ENCODE results near the gene ITGB3.
A peak's percentile ranks its signal among the peaks of the same experiment; 100 is the strongest.
"Not testable (repeated sequence)": the region's sequence is repeated elsewhere in the genome, so short reads cannot be mapped to it uniquely, and the experiment has no call there.

ITGB3 gene

GRCh38 chr17:47223007-47223406 lies 30.6 kb upstream of the ITGB3 start:
- DNase-seq (ENCODE audit: low read depth) = no peak

DNA sequence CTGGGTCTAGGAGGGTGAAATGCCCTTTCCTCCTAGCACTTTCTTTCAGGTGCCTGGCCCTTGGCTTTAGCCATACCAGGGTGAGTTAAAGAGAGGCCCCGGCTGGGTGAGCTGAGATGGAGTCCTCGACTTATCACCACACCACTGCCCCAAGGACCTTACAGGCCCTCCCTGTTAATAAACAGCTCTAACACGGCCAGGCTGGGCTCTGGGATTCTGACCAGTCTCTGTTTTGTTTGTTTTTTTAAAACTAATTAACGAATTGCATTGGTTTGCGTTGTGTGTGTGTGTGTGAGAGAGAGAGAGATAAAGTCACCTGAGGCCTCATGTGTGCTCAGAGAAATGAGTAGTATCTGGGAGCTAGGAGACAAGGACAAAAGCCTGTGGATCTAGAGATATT lies 30.2 kb upstream of the ITGB3 start:
- DNase-seq (ENCODE audit: low read depth) = no peak

DNA sequence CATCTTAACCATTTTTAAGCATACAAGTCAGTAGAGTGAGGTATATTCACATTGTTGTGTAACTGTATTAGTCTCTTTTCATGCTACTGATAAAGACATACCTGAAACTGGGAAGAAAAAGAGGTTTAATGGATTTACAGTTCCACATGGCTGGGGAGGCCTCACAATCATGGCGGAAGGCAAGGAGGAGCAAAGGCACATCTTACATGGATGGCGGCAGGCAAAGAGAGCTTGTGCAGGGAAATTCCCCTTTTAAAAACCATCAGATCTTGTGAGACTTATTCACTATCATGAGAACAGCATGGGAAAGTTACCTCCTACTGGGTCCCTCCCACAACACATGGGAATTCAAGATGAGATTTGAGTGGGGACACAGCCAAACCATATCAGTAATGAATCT lies 29.6 kb upstream of the ITGB3 start:
- DNase-seq (ENCODE audit: low read depth) = not testable (repeated sequence)

DNA sequence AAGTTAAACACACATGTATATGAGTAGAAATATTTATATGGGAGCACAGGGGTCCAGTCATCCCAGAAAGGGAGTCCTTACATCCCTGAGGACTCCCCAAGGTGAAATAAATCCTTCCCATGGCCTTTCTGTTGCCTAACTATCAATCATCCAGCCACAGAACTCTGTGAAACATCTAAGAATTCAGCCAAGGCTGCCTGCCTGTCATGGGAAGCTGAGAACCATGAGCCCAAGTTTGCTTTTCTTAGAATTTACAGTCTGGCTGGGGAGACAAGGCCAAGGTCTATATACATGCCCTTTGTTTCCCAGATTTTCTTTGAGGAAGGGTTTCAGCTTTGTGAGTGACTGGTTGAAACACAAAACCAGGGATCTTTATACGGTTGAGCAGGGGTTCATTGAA lies 28.7 kb upstream of the ITGB3 start:
- DNase-seq (ENCODE audit: low read depth) = no peak

GRCh38 chr17:47225436-47225858 lies 28.2 kb upstream of the ITGB3 start:
- peak; percentile 92 for DNase-seq (ENCODE audit: low read depth)

DNA sequence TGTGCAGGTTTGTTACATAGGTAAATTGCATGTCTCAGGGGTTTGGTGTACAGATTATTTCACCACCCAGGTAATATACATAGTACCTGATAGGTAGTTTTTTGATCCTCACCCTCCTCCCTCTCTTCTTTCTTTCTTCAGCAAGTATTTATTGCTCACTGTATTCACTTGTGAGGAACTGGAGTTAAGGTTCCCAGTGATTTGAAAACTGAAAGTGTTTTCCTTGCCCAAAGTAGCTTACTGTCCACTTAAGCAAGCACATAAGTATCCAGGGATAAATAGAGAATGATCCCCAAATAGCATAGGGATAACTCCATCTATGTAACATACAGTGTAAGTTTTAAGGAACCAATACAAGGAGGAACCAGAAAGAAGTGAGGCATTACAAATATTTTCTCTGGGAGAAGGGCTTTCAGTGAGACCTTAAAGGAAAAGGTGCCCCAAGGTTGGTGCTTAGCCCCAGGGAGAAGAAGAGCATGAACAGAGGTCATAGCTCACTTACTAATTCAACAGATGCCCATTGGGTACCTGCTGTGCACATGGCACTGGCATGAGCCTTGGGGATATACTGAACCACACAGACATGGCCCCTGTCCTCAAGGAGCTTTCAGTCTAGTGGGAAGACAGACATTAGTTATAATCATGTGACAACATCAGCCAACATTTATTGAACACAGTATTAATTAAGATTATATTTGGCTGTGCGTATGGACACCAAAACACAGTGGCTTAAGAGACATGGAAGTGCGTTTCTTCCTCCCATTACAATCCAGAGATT lies 27.5 kb upstream of the ITGB3 start:
- no peak for DNase-seq (ENCODE audit: low read depth)

DNA sequence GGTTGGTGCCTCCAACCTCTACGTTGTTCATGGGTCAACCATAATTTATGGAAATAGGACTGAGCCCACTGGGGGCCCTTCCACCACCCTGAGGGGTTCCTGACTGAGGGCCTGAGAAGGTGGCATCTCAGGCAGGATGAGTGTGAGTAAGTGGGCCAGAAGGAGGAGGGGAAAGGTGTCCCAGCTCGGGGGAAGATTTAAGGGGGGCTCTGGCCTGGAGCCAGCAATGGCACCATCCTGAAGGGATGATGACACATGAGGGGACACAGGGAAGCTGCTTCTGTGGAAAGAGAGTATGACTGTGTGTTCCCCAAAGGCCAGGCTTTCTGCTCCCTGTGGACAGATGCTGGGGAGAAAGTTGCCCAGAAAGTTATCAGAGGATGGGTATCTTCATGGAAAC lies 25.8 kb upstream of the ITGB3 start:
- no peak for DNase-seq (ENCODE audit: low read depth)

- peak; percentile 91 for DNase-seq (ENCODE audit: low read depth)
Measured at GRCh38 chr17:47229535-47230443, 23.8 kb upstream of the ITGB3 start.

DNA sequence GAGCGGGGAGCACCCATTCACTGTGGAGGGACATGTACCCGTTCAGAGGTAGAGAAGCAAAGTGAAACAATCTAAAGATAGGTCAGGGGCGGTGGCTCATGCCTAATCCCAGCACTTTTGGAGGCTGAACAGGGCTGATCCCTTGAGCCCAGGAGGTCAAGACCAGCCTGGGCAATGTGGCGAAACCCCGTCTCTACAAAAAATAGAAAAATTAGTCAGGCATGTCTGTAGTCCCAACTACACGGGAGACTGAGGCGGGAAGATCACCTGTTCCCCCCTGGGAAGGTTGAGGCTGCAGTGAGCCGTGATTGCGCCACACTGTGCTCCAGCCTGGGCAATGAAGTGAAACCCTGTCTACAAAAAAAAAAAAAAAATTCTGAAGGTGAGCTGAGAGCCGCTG lies 22.8 kb upstream of the ITGB3 start:
- no peak for DNase-seq (ENCODE audit: low read depth)

GRCh38 chr17:47231334-47231733 lies 22.3 kb upstream of the ITGB3 start:
- DNase-seq (ENCODE audit: low read depth) = no peak

- no peak for DNase-seq (ENCODE audit: low read depth)
Measured at GRCh38 chr17:47231866-47232265, 21.8 kb upstream of the ITGB3 start.

DNA sequence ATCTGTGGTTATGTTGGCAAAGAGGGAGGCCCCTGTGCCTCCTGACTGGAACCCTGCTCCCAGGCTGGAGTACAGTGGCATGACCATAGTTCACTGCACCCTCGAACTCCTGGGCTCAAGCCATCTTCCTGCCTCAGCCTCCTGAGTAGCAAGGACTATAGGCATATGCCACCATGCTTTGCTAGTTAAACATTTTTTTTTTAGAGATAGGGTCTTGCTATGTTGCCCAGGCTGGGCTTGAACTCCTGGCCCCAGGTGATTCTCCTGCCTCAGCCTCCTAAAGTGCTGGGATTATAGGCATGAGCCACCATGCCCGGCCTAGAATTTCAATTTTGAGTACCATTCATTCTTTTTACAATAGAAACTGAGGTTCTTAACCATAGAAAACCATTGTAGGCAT lies 21.2 kb upstream of the ITGB3 start:
- no peak for DNase-seq (ENCODE audit: low read depth)

DNA sequence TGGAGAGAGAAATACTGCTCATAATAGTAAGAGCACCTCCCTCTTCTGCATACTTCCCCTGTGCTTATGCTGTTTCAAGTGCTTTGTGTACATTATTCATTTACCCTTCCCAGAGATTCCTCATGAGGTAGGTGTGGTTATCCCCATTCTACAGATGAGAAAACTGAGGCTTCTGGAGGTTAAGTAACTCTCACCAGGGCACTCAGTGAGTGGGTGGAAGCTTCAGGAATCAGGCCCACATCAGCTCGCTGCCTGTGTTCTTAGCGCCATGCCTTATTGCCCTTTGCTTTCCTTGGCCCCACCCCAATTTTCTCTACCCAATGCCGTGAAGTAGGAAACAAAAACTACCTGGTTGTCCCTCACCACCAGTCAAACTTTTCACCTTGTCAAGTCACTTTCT lies 18.1 kb upstream of the ITGB3 start:
- no peak for DNase-seq (ENCODE audit: low read depth)

GRCh38 chr17:47235923-47236322 lies 17.7 kb upstream of the ITGB3 start:
- DNase-seq (ENCODE audit: low read depth) = no peak

DNA sequence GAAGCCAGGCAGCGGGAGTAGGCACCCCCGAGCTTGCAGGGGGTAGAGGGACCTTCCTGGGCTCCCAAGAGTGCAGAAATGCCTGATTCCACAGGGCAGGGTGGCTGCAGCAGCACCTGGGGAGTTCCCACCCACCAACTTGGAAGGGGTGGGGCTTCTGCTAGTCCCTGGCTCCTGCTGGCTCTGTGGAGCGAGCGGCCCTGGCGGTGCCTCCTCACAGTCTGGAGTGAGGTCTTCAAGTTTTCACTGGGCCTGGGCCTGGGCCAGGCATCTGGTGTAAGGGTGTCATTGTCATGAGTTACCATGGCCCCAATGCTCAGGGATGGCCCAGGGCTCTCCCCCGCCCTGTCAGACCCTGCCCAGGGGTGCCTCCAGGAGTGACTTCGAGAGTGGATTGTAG lies 15.8 kb upstream of the ITGB3 start:
- no peak for DNase-seq (ENCODE audit: low read depth)

GRCh38 chr17:47238321-47239010 lies 15.2 kb upstream of the ITGB3 start:
- no peak for DNase-seq (ENCODE audit: low read depth)

GRCh38 chr17:47239619-47239966 lies 14.0 kb upstream of the ITGB3 start:
- DNase-seq (ENCODE audit: low read depth) = no peak

- peak; percentile 98 for DNase-seq (ENCODE audit: low read depth)
Measured at GRCh38 chr17:47239967-47240651, 13.5 kb upstream of the ITGB3 start.

DNA sequence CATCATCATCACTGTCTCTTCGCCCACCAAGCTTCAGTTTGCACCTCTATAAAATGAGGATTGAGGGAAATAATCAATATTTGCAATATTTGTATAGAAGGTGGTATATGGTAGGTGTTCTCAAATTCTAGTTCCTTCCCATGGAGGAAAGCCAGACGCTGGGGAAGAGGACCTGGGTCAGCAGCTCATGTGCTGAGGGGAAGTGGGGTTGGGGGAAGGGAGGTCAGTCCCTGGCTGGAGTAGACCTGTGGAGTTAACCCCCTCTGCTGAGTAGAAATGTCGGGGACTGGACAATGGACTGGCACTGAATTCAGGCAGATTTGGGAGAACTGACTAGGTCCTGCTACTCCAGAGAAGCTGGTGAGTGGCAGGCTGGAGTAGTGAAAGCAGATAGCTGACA lies 12.8 kb upstream of the ITGB3 start:
- DNase-seq (ENCODE audit: low read depth) = no peak

- DNase-seq (ENCODE audit: low read depth) = no peak
Measured at GRCh38 chr17:47242648-47243047, 11.0 kb upstream of the ITGB3 start.

DNA sequence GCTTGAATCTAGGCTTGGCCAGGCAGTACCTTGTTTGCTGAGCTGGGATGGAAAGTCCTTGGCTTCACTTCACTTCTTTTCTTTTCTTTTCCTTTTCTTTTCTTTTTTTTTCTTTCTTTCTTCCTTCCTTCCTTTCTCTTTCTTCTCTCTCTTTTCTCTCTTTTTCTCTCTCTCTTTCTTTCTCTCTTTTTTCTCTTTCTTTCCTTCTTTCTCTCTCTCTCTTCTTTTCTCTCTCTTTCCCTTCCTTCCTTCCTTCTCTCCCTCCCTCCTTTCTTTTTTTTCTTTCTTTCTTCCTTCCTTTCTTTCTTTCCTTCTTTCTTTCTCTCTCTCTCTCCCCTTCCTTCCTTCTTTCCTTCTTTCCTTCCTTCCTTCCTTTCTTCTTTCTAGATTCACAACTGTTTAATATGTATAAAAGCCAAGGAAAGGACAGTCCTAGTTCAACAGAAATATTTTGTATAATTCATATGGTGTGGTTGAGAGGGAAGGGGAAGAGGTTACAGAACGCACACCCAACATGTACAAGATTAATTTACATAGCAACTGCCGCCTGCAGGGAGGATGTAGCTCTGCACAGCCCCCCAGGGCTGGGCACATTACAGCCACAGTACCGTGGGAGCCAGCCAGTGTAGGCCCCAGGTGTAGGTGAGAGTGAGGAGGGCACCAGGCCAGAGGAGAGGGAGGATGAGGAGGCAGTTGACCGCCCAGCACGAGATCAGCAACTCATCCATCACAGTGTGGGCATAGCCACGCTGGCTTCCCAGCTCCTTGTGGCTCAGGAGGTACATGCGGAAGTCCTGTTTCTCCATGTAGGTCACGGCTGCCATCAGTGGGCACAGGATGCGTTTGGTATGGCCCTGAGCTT lies 9.7 kb upstream of the ITGB3 start:
- no peak for DNase-seq (ENCODE audit: low read depth)

Data from stromal cell of bone marrow (primary cell).